Measurements from ENCODE around the gene ZBTB9. TPM values are rescaled to one million over a fixed set of nuclear protein-coding genes. Genes with fewer than 3 reads are reported as not detected.

ZBTB9 gene
- total RNA-seq, 4 donors from 2014 or later: 1.1 to 2.8 (median 2.5) TPM

DNA sequence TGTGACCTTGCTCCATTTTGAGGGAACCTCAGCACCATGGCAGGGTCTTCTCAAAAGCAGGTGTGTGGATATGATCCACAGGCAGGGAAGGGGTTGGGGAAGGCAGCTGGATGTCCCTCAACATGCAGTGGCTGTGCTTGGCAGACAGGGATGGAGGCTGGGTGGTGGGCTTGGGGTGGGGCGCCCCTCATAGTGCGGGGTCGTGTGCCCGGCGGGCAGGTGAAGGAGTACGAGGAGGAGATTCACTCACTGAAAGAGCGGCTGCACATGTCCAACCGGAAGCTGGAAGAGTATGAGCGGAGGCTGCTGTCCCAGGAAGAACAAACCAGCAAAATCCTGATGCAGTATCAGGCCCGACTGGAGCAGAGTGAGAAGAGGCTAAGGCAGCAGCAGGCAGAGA, 8.0 kb upstream of the ZBTB9 start:
- TF ChIP-seq, protein P1, sequence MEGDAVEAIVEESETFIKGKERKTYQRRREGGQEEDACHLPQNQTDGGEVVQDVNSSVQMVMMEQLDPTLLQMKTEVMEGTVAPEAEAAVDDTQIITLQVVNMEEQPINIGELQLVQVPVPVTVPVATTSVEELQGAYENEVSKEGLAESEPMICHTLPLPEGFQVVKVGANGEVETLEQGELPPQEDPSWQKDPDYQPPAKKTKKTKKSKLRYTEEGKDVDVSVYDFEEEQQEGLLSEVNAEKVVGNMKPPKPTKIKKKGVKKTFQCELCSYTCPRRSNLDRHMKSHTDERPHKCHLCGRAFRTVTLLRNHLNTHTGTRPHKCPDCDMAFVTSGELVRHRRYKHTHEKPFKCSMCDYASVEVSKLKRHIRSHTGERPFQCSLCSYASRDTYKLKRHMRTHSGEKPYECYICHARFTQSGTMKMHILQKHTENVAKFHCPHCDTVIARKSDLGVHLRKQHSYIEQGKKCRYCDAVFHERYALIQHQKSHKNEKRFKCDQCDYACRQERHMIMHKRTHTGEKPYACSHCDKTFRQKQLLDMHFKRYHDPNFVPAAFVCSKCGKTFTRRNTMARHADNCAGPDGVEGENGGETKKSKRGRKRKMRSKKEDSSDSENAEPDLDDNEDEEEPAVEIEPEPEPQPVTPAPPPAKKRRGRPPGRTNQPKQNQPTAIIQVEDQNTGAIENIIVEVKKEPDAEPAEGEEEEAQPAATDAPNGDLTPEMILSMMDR (IDR thresholded peaks at IDR 0.05; ENCODE audit: low read depth): no peak

DNA sequence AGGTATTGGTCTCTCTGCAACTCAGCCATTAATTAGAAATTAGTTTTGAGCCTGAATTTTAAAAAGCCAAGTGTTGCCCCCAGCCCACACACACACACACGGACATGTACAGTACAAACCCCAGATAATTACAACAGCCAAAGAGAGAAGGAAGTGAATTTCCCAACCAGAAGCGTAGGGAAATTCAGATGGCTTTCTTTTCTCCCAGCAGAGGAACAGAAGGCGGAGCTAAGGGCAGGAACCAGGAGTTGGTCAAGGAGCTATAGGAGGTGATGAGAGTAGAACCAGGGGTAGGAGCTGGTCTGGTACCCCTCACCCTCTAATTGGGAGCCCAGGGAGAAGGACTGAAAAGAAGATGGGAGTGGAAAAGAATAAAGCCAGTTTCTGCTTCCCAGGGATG, 3.9 kb upstream of the ZBTB9 start:
- TF ChIP-seq, protein P1 (IDR thresholded peaks at IDR 0.05; ENCODE audit: low read depth): no peak

DNA sequence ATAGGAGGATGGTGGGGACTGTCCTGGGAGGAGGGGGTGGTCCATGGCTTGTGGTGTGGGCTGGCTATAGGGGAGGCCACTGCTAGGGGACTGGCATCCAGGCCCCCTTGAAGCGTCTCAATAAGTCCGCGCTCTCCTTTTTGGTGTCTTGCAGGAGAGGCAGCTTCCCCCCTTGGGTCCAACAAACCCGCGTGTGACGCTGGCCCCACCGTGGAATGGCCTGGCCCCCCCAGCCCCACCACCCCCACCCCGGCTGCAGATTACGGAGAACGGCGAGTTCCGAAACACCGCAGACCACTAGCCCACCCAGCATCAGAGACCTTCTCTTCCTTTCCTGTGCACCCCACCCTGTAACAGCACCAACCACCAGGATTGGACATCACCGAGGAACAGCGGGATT, 2.8 kb upstream of the ZBTB9 start:
- TF ChIP-seq, protein P1 (IDR thresholded peaks at IDR 0.05; ENCODE audit: low read depth): no peak

DNA sequence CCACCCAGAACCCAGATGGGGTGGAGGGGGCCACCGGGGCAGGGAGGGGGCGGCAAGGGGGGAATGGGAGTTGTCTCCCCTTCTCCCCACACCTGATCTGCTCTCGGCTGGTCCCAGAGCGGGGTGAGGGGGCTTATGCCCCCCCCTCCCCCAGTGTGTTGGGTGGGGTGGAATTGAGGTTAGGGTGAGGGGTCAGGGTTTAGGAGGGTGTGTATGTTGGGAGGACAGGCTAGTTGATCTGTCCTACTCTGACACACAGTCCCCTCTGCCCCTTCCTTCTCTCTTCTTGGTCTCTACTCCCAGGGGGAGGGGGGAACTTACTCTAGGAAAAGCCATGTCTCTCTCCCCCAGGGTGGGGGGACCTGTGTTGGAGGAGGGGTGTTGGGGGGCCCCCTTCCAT, 1.9 kb upstream of the ZBTB9 start:
- TF ChIP-seq, protein P1 (IDR thresholded peaks at IDR 0.05; ENCODE audit: low read depth): no peak

DNA sequence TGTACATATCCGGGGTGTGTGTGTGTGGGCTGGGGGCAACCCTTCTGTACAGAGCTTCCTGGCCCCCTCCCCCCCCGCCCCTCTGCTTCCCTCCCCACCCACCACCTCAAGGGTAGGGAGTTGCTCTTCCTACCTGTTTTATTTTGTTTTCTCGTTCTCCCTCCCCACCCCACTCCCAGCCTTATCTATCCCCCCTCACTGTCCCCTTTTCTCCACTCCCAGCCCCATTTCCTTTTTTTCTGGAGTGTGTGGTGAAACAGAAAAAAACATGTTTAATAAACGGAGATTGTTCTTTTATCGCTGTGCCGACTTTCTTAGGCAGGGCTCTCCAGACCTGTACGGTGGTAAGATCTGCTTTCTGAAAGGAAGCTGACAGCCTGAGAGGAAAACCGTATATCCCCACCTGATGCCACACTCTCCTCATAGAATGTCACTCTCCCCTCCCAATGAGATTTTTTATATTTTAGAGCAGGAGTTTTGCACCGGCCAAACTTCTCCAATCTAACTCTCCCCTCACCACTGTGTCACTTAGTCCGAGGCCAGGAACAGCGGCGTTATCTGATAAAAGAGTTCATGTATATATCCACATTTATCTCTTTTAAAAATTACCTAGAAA, 875 bp upstream of the ZBTB9 start:
- TF ChIP-seq, protein P1 (IDR thresholded peaks at IDR 0.05; ENCODE audit: low read depth): no peak

DNA sequence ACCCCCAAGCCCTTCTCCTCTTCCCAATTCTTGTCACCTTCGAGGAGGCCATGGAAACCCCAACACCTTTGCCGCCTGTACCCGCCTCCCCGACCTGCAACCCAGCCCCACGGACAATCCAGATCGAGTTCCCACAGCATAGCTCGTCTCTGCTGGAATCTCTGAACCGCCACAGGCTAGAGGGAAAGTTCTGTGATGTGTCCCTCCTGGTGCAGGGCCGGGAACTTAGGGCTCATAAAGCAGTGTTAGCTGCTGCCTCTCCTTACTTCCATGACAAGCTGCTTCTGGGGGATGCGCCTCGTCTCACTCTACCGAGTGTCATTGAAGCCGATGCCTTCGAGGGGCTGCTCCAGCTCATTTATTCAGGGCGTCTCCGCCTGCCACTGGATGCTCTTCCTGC, 675 bp downstream of the ZBTB9 start:
- TF ChIP-seq, protein P1 (IDR thresholded peaks at IDR 0.05; ENCODE audit: low read depth): no peak

DNA sequence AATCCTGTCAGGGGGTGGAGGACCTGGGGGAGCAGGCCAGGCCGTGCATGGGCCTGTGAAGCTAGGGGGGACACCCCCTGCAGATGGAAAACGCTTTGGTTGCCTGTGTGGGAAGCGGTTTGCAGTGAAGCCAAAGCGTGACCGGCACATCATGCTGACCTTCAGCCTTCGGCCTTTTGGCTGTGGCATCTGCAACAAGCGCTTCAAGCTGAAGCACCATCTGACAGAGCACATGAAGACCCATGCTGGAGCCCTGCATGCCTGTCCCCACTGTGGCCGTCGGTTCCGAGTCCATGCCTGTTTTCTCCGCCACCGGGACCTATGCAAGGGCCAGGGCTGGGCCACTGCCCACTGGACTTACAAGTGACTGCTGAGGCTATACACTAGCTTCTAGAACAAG, 1.8 kb downstream of the ZBTB9 start:
- TF ChIP-seq, protein P1 (IDR thresholded peaks at IDR 0.05; ENCODE audit: low read depth): no peak
